GM12873 (cell line): ENCODE data around the gene KCNC4.

Source experiments
- CTCF ChIP-seq: IDR thresholded peaks from 2 replicates; pipeline ENCODE4 v1.5.1; 2012; ENCODE audit warnings: low read depth, mild to moderate bottlenecking, moderate library complexity, low read length, control low read depth; ENCODE audit not compliant: insufficient read depth; ENCODE audit errors: missing control alignments

The KCNC4 gene

DNA sequence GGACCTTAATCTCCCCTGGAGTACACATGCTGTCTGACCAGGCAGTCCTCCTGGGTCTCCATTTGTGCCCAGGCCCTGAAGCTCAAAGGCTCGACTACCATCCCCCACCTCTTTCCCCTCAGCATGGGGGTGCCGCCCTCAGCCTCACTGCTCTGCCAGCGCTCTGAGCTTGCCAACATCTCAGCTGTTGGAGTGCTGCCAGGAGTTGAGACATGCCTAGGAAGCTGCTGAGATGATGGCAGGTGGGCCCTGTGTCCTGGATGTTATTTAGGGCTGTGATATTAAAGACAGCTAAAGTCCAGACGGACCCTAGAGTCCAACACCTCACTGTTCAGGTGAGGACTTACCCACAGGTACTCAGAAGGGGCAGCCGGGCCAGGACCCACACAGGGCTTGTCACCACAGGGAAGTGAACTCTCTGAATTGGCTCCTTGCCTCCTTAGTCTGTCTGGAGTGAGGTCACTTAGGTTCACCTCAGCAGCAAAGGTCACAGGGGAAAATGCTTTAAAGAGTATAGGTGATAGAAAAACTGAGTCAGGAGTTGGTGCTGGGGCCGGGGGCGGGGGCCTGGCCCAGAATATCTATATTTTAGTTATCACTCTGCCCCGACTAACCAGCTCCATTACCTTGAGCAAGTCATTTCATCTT is 19.7 kb upstream of the KCNC4 start:
- TF ChIP-seq CTCF = no peak

- no peak for TF ChIP-seq CTCF
Measured at GRCh38 chr1:110192541-110192940, 17.6 kb upstream of the KCNC4 start.

GRCh38 chr1:110195196-110195595 is 14.9 kb upstream of the KCNC4 start:
- TF ChIP-seq CTCF = no peak

- peak; percentile 96 for TF ChIP-seq CTCF
Measured at GRCh38 chr1:110196917-110197765, 13.0 kb upstream of the KCNC4 start.

DNA sequence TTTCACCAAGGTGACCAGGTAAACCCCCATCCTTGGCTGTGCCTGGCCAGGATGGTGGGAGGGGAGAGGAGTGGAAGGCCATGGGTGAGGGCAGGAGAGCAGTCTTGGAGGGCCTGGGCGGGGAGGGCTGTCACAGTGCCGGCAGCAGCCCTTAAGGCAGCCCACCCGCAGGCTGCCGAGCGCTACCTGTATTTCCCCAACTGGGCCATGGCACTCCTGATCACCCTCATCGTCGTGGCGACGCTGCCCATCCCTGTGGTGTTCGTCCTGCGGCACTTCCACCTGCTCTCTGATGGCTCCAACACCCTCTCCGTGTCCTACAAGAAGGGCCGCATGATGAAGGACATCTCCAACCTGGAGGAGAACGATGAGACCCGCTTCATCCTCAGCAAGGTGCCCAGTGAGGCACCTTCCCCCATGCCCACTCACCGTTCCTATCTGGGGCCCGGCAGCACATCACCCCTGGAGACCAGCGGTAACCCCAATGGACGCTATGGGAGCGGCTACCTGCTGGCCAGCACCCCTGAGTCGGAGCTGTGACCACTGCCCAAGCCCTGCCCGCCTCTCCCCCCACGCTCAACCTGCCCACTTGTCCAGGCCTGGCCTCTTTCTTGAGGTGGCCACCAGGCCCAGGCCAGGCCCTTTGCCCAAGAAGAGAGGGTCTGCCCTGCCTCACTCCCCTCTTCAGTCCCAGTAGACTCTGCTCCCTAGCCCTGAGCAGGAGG is 12.0 kb upstream of the KCNC4 start:
- no peak for TF ChIP-seq CTCF

DNA sequence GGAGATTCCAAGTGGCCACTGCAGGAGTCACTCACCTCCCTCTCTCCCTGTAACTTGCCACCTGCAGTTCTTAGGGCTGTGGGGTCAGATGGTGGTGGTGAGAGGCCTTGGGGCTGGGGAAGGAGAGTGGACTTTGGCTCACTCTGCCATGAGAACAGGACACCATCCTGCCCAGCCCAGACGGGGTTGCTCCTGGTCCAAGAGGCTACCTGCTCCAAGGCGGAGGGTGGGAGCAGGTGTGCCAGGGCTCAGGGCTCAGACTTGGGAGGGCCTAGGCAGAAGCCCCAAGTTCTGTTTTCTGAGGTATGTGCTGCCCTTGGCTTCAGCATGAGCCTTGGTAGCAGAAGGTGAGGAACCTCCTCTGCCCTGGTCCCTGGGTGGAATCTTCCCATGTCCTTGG is 11.4 kb upstream of the KCNC4 start:
- no peak for TF ChIP-seq CTCF

- no peak for TF ChIP-seq CTCF
Measured at GRCh38 chr1:110200190-110200589, 9.9 kb upstream of the KCNC4 start.
